Activated CD4-positive, alpha-beta T cell treated with anti-CD3 and anti-CD28 coated beads for 36 hours (primary cell): ENCODE data around the gene RAF1. TPM values are rescaled to one million over a fixed set of nuclear protein-coding genes. Genes with fewer than 3 reads are reported as not detected.
"Not testable (repeated sequence)": the region's sequence is repeated elsewhere in the genome, so short reads cannot be mapped to it uniquely, and the experiment has no call there.

Source experiments
- ATAC-seq: fragments of 200-7000 bp; cut with Tn5 transposase; one replicate; pipeline ENCODE4 v1.10.0; 2021; ENCODE audit warnings: mild to moderate bottlenecking, moderate library complexity
- CTCF ChIA-PET: fragments of 350-600 bp; sonication (Branson Sonifier 250); formaldehyde crosslinking; loops from one replicate; lab custom pipeline; 2021; ENCODE audit warnings: antibody characterized with exemption; lab: Charles Lee
- POLR2A ChIA-PET: fragments of 350-600 bp; sonication (Branson Sonifier 250); formaldehyde crosslinking; loops from one replicate; lab custom pipeline; 2021; ENCODE audit warnings: antibody characterized with exemption, inconsistent platforms; lab: Charles Lee
- DNase-seq: peaks from one replicate; pipeline ENCODE4 v3.0.0-alpha.2; 2020
- H3K27ac Mint-ChIP-seq: one replicate; pipeline ENCODE4 v1.8.0; 2021; ENCODE audit warnings: mixed read lengths
- H3K27me3 Mint-ChIP-seq: one replicate; pipeline ENCODE4 v1.8.0; 2021; ENCODE audit warnings: mixed read lengths
- H3K36me3 Mint-ChIP-seq: one replicate; pipeline ENCODE4 v1.8.0; 2021; ENCODE audit warnings: low read depth, mixed read lengths
- H3K4me1 Mint-ChIP-seq: one replicate; pipeline ENCODE4 v1.8.0; 2021; ENCODE audit warnings: mixed read lengths
- H3K4me3 Mint-ChIP-seq: one replicate; pipeline ENCODE4 v1.8.0; 2021; ENCODE audit warnings: mild to moderate bottlenecking, moderate library complexity, mixed read lengths
- H3K9me3 Mint-ChIP-seq: one replicate; pipeline ENCODE4 v1.8.0; 2021; ENCODE audit warnings: low read depth, mixed read lengths
- intact Hi-C, 2 experiments: fragments of 100-400 bp; cut with DNase I in 1 of 2; cut with micrococcal nuclease in 1 of 2; formaldehyde crosslinking; loops; one replicate each; pipeline versions ENCODE4 v1.14.2 to v1.15.1; 2022 to 2024; cut with DNase I, micrococcal nuclease
- total RNA-seq, 2 experiments: library from RNA; stranded (reverse); gene quantifications; one replicate each; pipeline ENCODE4 v1.2.3, GENCODE V29; 2021

Gene RAF1
- total RNA-seq, 2 experiments from 2014 or later = 66.8 to 74.7 TPM

GRCh38 chr3:12544652-12545472 lies 119.1 kb downstream of the RAF1 start:
- Mint-ChIP-seq H3K36me3 (no peaks in the 10 kb centered on the region), H3K27ac (no peak overlapping the region), H3K4me1 (no peaks in the 10 kb centered on the region), H3K4me3 (no peak overlapping the region), H3K27me3 (no peaks in the 10 kb centered on the region), H3K9me3 (no peaks in the 10 kb centered on the region)
- no peak for DNase-seq
- ChIA-PET CTCF (interaction anchor here (0.7 kb wide), 3 partner anchors 119 to 452 kb away, joined by 3 read pairs; no protein-coding TSS in a partner anchor), POLR2A (no interaction called here)
- no peak for ATAC-seq
- intact Hi-C loops = no loop called here

- H3K36me3 Mint-ChIP-seq, H3K4me3 Mint-ChIP-seq, H3K4me1 Mint-ChIP-seq, POLR2A ChIA-PET, ATAC-seq, intact Hi-C loops, H3K27ac Mint-ChIP-seq, DNase-seq, H3K9me3 Mint-ChIP-seq, H3K27me3 Mint-ChIP-seq: not testable (repeated sequence)
- CTCF ChIA-PET = interaction anchor here (0.6 kb wide), 1 partner anchor 160 kb away, joined by 3 read pairs; no protein-coding TSS in a partner anchor
Observed at GRCh38 chr3:12543497-12543896, 120.4 kb downstream of the RAF1 start.

GRCh38 chr3:12541625-12542024 lies 122.3 kb downstream of the RAF1 start:
- H3K27ac Mint-ChIP-seq = no peak overlapping the region
- H3K27me3 Mint-ChIP-seq = no peaks in the 10 kb centered on the region
- H3K36me3 Mint-ChIP-seq = peaks cover 2% of the 10 kb centered on the region
- H3K4me3 Mint-ChIP-seq = no peak overlapping the region
- H3K9me3 Mint-ChIP-seq = no peaks in the 10 kb centered on the region
- ATAC-seq (no peak), DNase-seq (peak; percentile 37)
- no peaks in the 10 kb centered on the region for H3K4me1 Mint-ChIP-seq
- intact Hi-C loops = no loop called here
- CTCF ChIA-PET = no interaction called here
- POLR2A ChIA-PET = no interaction called here

GRCh38 chr3:12536423-12536822 lies 127.5 kb downstream of the RAF1 start:
- Mint-ChIP-seq H3K27me3 (no peaks in the 10 kb centered on the region), H3K4me3 (no peak overlapping the region), H3K36me3 (peaks cover 16% of the 10 kb centered on the region), H3K27ac (no peak overlapping the region), H3K9me3 (no peaks in the 10 kb centered on the region), H3K4me1 (peaks cover 4% of the 10 kb centered on the region)
- no peak for ATAC-seq
- no peak for DNase-seq
- intact Hi-C loops = no loop called here
- POLR2A ChIA-PET = no interaction called here
- CTCF ChIA-PET = no interaction called here

Other genes starting within 250 kb of the RAF1 start
- 10 to 100 TPM; 17.8 to 19.4 TPM for gene TSEN2, start 179.6 kb downstream of the RAF1 start, total RNA-seq
- not detected for gene MKRN2OS, start 118.6 kb downstream of the RAF1 start, total RNA-seq
- gene MKRN2, start 107.0 kb downstream of the RAF1 start, total RNA-seq = 10 to 100 TPM; 21.5 to 24.9 TPM
- not detected for gene TMEM40, start 95.1 kb upstream of the RAF1 start, total RNA-seq
- gene CAND2, start 132.6 kb upstream of the RAF1 start, total RNA-seq = 1 to 10 TPM; 2.1 to 2.2 TPM
- gene RPL32, start 177.4 kb upstream of the RAF1 start, total RNA-seq = 1,000 to 10,000 TPM; 2,842 to 4,727 TPM